ENCODE results near the gene FRMD5. TPM values are rescaled to one million over a fixed set of nuclear protein-coding genes. Genes with fewer than 3 reads are reported as not detected.
"Not testable (repeated sequence)": the region's sequence is repeated elsewhere in the genome, so short reads cannot be mapped to it uniquely, and the experiment has no call there.

The FRMD5 gene
- total RNA-seq, 4 donors from 2014 or later: 0.40 to 1.5 (median 1.1) TPM; not detected in 1

GRCh38 chr15:44011238-44011854 lies 183.7 kb downstream of the FRMD5 start:
- TF ChIP-seq EP300 (IDR thresholded peaks at IDR 0.05; ENCODE audit: low read depth): no peak
- TF ChIP-seq POLR2AphosphoS5 (IDR thresholded peaks at IDR 0.05): no peak
- no peak for TF ChIP-seq POLR2A (IDR thresholded peaks at IDR 0.05)
- no peak for TF ChIP-seq CTCF (IDR thresholded peaks at IDR 0.05)
- Histone ChIP-seq H3K4me3 (no peak overlapping the region), H3K9me3 (no peaks in the 10 kb centered on the region), H3K27me3 (no peaks in the 10 kb centered on the region), H3K36me3 (no peaks in the 10 kb centered on the region), H3K4me1 (no peaks in the 10 kb centered on the region), H3K27ac (no peak overlapping the region)
- intact Hi-C loops (cut with DNase I; ENCODE audit: low total_unique reads) (no loop called here), in situ Hi-C loops (cut with MboI; ENCODE audit: low pct_ligation_motif_present in 1 of 4, low pct_unique_long_range_greater_than_20kb in 1 of 4, low sequenced_read_pairs in 3 of 4) (no loop called here)
- WGBS, 2 donors (ENCODE audit: low coverage in 1 of 2): 81 to 96% methylated on average over 5 of the region's 5 CpGs
- DNase-seq: no peak

GRCh38 chr15:44010089-44010488 lies 185.0 kb downstream of the FRMD5 start:
- Histone ChIP-seq H3K27me3 (no peaks in the 10 kb centered on the region), H3K27ac (no peak overlapping the region), H3K4me3 (no peak overlapping the region), H3K36me3 (no peaks in the 10 kb centered on the region), H3K4me1 (no peaks in the 10 kb centered on the region), H3K9me3 (no peaks in the 10 kb centered on the region)
- 78 to 92% methylated on average over 1 of the region's 1 CpG for WGBS, 2 donors (ENCODE audit: low coverage in 1 of 2)
- in situ Hi-C loops (cut with MboI; ENCODE audit: low pct_ligation_motif_present in 1 of 4, low pct_unique_long_range_greater_than_20kb in 1 of 4, low sequenced_read_pairs in 3 of 4): no loop called here
- DNase-seq: no peak
- TF ChIP-seq EP300 (IDR thresholded peaks at IDR 0.05; ENCODE audit: low read depth) (no peak), POLR2A (IDR thresholded peaks at IDR 0.05) (no peak), CTCF (IDR thresholded peaks at IDR 0.05) (no peak), POLR2AphosphoS5 (IDR thresholded peaks at IDR 0.05) (no peak)
- intact Hi-C loops (cut with DNase I; ENCODE audit: low total_unique reads): no loop called here

- intact Hi-C loops (cut with DNase I; ENCODE audit: low total_unique reads) (no loop called here), in situ Hi-C loops (cut with MboI; ENCODE audit: low pct_ligation_motif_present in 1 of 4, low pct_unique_long_range_greater_than_20kb in 1 of 4, low sequenced_read_pairs in 3 of 4) (no loop called here)
- no peak for DNase-seq
- 80 to 90% methylated on average over 2 of the region's 2 CpGs for WGBS, 2 donors (ENCODE audit: low coverage in 1 of 2)
- Histone ChIP-seq H3K9me3 (no peaks in the 10 kb centered on the region), H3K27me3 (no peaks in the 10 kb centered on the region), H3K36me3 (no peaks in the 10 kb centered on the region), H3K27ac (no peak overlapping the region), H3K4me1 (no peaks in the 10 kb centered on the region), H3K4me3 (no peak overlapping the region)
- TF ChIP-seq POLR2A (IDR thresholded peaks at IDR 0.05): no peak
- no peak for TF ChIP-seq EP300 (IDR thresholded peaks at IDR 0.05; ENCODE audit: low read depth)
- TF ChIP-seq POLR2AphosphoS5 (IDR thresholded peaks at IDR 0.05): no peak
- TF ChIP-seq CTCF (IDR thresholded peaks at IDR 0.05): no peak
These were observed 186.0 kb downstream of the FRMD5 start for GRCh38 chr15:44009038-44009437.

- in situ Hi-C loops (cut with MboI; ENCODE audit: low pct_ligation_motif_present in 1 of 4, low pct_unique_long_range_greater_than_20kb in 1 of 4, low sequenced_read_pairs in 3 of 4); H3K9me3 ChIP-seq; H3K4me1 ChIP-seq; H3K27ac ChIP-seq; DNase-seq; H3K27me3 ChIP-seq; intact Hi-C loops (cut with DNase I; ENCODE audit: low total_unique reads); H3K4me3 ChIP-seq; H3K36me3 ChIP-seq: not testable (repeated sequence)
- 0 to 73% methylated on average over 1 to 6 of the region's 6 CpGs for WGBS, 2 donors (ENCODE audit: low coverage in 1 of 2)
These were observed 194.8 kb downstream of the FRMD5 start for GRCh38 chr15:44000248-44000647.

GRCh38 chr15:43998607-43999006 lies 196.5 kb downstream of the FRMD5 start:
- WGBS, 2 donors (ENCODE audit: low coverage in 1 of 2): 30 to 41% methylated on average over 4 of the region's 4 CpGs
- Histone ChIP-seq H3K27ac (peak overlapping the region in 2 of 4 donors; percentile 9 to 42), H3K36me3 (no peaks in the 10 kb centered on the region), H3K4me3 (no peak overlapping the region), H3K9me3 (no peaks in the 10 kb centered on the region), H3K4me1 (peaks cover 0 to 7% (median 0%) of the 10 kb centered on the region in 4 donors), H3K27me3 (no peaks in the 10 kb centered on the region)
- TF ChIP-seq EP300 (IDR thresholded peaks at IDR 0.05; ENCODE audit: low read depth) (no peak), CTCF (IDR thresholded peaks at IDR 0.05) (no peak), POLR2AphosphoS5 (IDR thresholded peaks at IDR 0.05) (no peak), POLR2A (IDR thresholded peaks at IDR 0.05) (no peak)
- intact Hi-C loops (cut with DNase I; ENCODE audit: low total_unique reads): no loop called here
- peak; percentile 55 for DNase-seq
- in situ Hi-C loops (cut with MboI; ENCODE audit: low pct_ligation_motif_present in 1 of 4, low pct_unique_long_range_greater_than_20kb in 1 of 4, low sequenced_read_pairs in 3 of 4): no loop called here
